Fibroblast of skin of right quadriceps (primary cell): ENCODE results near the gene ROBO4.

Experiments
- DNase-seq: peaks from one replicate; pipeline ENCODE4 v3.0.0-alpha.2; 2013

The ROBO4 gene

GRCh38 chr11:124917115-124917637 lies 19.5 kb upstream of the ROBO4 start:
- peak; percentile 37 for DNase-seq

DNA sequence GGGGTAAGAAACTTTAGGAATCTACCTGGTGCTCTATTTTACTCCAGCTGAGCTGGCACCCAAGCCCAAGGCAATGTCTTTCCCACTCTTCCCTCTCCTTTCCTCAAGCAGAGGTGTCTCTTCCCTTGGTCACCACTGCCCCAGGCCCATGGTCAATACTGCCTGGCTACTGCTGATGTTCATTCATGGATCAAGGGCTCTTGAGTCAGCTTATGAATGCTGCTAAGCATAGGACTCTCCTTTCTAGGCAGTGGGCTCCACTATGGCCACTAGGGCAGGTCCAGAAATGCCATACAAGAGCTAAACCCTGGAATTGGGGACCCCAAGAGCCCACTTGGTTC lies 18.7 kb upstream of the ROBO4 start:
- DNase-seq = no peak

DNA sequence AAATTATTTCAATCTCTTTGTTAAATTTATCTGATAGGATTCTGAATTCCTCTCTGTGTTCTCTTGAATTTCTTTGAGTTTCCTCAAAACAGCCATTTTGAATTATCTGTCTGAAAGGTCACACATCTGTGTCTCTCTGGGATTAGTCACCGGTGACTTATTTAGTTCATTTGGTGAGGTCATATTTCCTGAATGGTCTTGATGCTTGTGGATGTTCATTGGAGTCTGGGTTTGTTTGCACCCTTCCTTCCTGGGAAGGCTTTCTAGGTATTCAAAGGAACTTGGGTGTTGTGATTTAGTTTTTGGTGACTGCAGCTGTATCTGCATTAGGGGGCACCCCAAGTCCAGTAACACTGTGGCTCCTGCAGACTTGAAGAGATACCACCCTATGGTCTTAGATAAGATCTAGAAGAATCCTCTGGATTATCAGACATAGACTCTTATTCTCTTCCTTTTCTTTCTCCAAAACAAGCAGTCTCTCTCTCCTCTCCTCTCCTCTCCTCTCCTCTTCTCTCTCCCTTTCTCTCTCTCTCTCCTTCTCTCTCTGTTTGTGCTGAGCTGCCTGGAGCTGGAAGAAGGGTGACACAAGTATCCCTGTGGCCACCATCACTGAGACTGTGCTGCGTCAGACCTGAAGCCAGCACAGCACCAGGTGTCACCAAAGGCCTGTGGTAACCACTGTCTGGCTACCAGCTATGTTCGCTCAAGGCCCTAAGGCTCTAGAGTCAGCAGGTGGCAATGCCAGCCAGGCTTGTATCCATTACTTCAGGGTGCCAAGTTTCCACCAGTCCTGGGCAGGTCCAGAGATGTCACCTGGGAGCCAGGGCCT lies 18.1 kb upstream of the ROBO4 start:
- DNase-seq = peak; percentile 45

DNA sequence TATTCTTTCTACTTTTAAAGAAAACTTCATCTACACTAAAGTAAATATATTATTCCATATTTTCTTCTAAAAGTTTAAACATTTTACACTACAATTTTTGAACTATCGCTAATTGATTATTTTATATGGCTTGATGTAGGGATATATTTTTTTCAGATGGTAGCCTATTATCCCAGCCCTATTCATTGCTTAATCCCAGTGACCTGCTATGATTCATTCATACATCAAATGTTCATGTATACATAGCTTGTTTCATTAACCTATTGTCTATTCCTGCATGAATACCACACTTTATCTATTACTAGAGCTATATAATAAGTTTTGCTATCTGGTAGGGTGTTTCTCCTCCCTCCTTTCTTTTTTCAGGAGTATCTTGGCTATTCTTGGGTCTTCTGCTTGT lies 5.0 kb upstream of the ROBO4 start:
- DNase-seq = no peak

DNA sequence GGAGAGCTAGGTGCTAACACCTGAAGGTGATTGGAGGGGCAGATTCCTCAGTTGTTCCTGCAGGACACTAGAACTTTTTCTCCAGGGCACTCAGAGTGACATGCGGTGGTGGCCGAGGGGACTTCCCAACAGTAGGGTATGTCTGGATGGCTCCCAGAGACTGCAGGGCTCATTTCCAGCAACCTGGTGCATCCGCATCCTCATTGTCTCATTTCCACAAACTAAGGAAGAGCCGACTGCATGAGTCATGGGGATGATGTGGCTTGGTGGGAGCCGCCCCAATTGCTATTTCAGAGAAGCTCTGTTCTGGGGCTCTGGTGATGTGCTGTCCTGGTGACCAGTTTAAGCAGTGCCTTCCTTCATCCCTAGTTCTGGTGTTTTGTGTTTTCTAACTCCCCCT lies 2.8 kb upstream of the ROBO4 start:
- peak; percentile 93 for DNase-seq

GRCh38 chr11:124899383-124900145 lies 1.9 kb upstream of the ROBO4 start:
- DNase-seq = no peak

GRCh38 chr11:124898711-124899110 lies 1.0 kb upstream of the ROBO4 start:
- DNase-seq = peak; percentile 81

DNA sequence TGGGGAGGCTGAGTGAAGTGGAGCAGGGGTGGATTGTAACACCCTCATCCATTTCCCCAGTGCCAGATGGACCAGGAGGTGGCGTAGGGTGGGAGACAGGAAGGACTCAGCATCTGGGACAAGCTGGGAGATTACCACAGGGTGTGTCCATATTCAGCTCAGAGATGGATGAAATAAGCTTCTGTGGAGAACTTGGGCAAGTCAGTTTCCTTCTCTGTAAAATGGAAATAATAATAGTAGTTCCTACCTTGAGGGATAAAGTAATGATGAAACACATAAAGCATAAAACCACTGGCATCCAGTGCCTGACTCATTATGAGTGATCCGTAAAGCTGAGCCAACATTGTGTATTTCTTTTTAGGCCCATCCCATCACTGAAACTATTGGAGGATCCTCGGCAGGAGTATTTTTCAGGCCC lies 607 bp upstream of the ROBO4 start:
- peak; percentile 93 for DNase-seq

DNA sequence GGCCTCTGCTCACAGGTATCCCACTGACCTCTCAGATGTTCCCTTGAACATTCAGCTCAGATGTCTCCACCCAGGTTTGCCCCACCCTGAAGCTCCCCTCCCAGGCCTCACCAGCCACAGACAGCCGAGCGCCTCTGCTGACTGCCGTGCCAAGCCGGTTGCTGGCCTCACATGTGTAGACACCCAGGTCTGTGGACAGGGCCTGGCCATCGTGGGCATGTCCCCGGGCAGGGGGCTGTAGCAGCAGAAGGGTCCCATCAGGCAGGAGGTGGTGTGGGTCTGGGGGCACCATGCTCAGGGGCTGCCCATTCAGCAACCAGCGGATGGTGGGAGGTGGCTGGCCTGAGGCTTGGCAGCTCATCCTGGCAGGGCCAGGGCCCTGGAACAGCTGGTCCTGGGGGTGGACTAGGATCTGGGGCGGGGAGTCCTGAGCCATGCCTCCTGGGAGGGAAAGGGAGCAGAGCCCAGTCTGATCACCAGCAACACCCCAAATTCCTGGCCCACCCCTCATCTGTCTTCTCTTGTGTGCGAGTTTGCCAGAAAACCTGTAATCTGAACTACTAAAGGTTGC lies 759 bp downstream of the ROBO4 start:
- DNase-seq = no peak

GRCh38 chr11:124896071-124896750 lies 1.5 kb downstream of the ROBO4 start:
- no peak for DNase-seq

- DNase-seq = no peak
Measured at GRCh38 chr11:124895471-124895971, 2.1 kb downstream of the ROBO4 start.

DNA sequence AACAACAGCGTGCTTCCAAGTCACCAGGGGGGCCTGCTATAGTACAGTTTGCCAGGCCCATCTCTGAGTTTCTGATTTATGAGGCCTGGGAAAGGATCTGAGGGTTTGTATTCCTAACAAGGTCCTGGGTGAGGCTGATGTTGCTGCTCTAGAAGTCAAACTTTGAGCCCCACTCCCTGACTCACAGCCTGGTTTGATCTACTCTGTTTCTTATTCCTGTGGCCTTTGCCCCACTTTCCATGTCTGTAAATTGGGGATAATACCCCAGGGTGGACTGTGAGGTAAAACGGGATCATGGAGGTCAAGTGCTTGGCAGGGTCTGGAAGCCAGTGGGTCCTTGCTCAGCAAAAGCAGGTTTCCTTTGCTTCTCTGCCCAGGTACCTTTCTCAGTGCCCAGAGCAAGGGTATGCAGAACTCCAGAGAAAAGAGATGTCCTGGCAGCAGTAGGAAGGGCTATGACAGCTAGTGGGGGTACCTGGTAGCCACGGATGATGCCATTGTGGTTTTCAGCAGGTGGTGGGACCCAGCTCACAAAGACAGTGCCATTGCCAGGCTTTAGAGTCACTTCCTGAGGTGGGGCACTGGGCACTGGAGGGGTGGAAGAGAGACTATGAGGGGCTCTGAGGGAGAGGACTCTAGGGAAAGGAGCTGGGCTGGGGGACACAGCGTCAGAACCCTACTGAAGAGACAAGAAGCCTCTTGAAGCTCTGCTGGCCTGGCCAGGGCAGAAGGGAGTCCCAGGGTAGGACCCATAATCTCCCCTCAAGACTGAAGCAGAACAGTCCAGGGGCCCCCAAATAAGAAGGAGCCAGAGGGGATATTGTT lies 2.8 kb downstream of the ROBO4 start:
- DNase-seq = no peak

- no peak for DNase-seq
Measured at GRCh38 chr11:124893781-124894401, 3.8 kb downstream of the ROBO4 start.

GRCh38 chr11:124892750-124893454 lies 4.8 kb downstream of the ROBO4 start:
- no peak for DNase-seq

DNA sequence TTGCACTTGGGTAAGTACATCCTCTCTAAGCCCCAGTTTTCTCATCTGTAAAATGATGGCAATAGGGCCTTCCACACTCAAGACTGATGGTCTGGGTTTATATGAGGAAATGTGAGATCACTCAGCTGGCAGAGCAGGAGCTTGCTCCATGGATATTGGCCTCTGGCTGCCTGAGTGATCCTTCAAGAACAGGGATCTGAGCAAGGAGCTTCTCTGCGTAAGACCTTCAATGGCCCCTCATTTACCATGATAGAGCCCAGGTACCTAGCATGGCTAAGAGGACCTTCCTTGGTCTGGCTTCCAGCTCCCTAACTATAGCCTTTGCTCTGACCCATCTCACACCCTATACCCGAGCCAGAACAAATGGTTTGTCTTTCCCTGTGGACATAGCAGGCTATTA lies 5.5 kb downstream of the ROBO4 start:
- DNase-seq = no peak

DNA sequence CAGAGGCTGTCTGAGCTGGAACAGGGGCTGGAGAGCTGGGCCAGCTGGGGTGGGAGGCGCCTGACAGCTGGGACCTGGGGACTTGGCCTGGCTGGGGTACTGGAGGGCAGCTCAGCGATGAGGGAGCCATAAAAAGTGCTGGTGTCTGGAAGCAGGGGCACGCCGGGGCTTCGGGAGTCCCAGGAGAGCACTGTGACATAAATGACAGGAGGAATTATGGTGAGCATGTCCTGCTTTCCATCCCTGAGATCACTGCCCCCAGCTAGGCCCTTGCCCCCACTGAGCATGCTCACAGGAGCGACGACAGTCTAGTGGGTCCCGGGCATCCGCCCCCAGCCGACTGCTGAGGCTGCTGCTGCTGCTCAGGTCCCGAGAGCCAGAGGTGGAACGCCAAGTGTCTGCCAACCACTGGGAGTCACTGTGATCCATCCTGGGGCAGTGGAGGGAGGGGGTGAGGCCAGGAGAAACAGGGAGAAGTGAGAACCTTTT lies 6.2 kb downstream of the ROBO4 start:
- no peak for DNase-seq

DNA sequence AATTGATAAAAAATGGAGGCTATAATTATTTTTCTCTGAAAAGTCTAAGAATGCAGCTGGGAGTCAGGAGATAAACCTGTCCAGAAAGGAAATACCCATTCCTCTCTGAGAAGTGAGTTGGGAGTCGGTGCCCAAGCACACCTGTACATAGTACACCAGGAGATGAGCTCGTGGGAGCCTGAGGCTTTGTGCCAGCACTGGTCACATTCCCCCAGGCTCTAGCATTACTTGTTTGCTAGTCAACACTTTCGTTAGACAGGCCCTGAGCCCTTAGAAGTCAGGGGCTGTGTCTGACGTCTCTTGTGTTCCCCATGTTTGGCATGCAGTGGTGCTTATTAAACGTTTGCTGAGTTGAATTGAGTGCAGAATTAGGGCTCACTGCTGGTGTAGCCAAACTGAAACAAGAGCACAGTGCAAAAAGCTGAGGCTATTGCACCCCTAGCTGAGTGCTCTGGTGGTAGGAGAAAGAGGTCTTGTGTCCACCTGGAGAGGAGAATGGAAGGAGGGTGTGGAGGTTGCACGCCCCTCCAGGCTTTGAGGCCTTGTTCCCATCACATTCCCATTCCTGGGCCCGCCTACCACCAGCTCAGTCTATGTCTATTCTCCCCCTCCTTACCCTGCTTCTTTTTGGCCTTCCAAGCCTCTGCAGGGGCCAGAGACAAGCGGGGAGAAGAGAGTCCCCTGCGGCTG lies 6.8 kb downstream of the ROBO4 start:
- DNase-seq = no peak

GRCh38 chr11:124890151-124890550 lies 7.5 kb downstream of the ROBO4 start:
- no peak for DNase-seq

- no peak for DNase-seq
Measured at GRCh38 chr11:124889191-124890091, 8.2 kb downstream of the ROBO4 start.
